Measurements from ENCODE around the gene CRB2.

- TF ChIP-seq POLR2AphosphoS5 (IDR thresholded peaks at IDR 0.05; ENCODE audit: insufficient read depth in 1 of 2, low read depth in 1 of 2) (no peak), CTCF (IDR thresholded peaks at IDR 0.05) (no peak)
These were observed 17.9 kb downstream of the CRB2 start for GRCh38 chr9:123373946-123374345.
